LNCAP (cell line): ENCODE measurements around the gene PCBD1.
A peak's percentile ranks its signal among the peaks of the same experiment; 100 is the strongest.

Experiments
- TF ChIP-seq, protein P1 (sequence below): fragments of 450-650 bp; IDR thresholded peaks from 2 replicates; pipeline ENCODE4 v1.5.1; 2017; ENCODE audit warnings: mild to moderate bottlenecking

PCBD1 gene

GRCh38 chr10:70931168-70931815 is 42.9 kb upstream of the PCBD1 start:
- TF ChIP-seq, protein P1, sequence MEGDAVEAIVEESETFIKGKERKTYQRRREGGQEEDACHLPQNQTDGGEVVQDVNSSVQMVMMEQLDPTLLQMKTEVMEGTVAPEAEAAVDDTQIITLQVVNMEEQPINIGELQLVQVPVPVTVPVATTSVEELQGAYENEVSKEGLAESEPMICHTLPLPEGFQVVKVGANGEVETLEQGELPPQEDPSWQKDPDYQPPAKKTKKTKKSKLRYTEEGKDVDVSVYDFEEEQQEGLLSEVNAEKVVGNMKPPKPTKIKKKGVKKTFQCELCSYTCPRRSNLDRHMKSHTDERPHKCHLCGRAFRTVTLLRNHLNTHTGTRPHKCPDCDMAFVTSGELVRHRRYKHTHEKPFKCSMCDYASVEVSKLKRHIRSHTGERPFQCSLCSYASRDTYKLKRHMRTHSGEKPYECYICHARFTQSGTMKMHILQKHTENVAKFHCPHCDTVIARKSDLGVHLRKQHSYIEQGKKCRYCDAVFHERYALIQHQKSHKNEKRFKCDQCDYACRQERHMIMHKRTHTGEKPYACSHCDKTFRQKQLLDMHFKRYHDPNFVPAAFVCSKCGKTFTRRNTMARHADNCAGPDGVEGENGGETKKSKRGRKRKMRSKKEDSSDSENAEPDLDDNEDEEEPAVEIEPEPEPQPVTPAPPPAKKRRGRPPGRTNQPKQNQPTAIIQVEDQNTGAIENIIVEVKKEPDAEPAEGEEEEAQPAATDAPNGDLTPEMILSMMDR, result no peak

GRCh38 chr10:70930263-70931000 is 42.1 kb upstream of the PCBD1 start:
- TF ChIP-seq, protein P1, result no peak

GRCh38 chr10:70928140-70928539 is 39.8 kb upstream of the PCBD1 start:
- TF ChIP-seq, protein P1, result no peak

- TF ChIP-seq, protein P1, result no peak
Observed at GRCh38 chr10:70927189-70927943, 39.0 kb upstream of the PCBD1 start.

DNA sequence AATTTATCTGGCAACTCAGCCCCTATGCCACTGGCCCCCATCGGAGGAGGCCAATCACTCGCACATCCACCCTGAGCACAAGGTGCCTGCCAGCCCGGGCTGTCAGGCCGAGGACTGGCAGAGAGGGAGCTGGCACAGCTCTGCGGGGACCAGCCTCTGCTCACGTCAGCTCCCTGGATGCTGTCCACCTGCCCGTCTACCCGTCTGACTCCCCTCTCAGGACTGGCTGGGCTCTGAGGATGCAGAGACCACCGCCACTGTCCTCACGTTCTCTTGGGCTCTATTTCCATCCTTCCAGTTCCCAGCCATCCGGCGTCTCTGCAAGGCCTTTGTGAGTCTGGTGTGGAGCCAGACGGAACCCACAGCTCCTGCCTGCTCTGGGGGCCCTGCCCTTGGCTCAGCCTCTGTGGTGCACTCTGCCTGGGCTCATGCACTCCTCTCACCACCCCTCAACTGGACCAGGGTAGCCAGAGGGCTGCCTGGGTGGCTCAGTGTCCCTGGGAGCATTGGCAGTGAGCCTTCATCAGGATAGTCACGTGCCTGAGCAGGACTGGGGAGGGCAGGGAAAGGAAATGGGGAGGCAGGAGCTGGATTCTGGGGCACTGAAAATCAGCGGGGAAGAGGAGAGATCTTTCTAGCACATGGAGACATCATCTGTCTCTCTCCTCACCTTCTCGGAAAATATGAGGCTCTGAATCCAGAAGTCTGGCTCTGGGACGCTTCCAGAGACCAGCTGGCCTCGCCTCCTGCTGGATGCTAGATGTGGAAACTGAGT is 38.0 kb upstream of the PCBD1 start:
- TF ChIP-seq, protein P1, result no peak

DNA sequence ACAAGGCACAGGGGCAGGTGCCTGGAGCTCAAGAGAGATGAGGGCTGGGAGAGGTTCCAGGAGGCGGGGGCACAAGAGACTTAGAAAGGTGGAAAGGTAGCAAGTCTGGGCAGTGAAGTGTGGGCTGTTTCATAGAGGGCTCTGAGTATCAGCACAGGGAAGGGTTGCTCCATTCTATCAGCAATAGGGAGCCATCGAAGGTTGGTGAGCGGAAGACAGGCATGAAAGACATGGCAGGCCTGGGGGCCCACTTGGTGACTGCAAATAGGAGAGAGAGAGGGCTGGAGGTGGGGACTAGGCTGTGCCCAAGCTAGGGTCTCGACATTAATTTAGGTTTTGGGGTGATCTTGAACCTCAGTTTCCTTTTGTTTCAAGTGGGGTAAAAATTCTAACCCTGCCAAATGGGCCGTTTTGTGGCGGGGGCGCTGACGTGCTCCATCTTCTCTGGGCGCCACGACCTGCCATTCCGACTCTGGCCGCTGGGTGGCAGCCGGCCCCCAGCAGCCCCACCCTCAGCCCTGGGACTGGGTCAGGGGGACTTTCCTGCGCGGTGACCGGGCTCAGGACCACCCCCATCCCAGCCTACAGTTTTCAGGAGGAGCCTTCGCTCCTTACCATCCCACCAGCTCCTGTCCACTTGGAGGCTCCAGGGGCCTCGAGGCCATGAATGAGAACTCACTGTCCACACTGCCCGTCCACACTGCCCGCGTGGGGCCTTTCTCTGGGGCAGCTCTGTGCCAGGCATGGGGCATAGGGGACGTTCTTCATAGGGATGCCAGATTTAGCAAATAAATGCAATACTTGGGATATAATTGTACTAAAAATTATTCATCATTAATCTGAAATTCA is 37.2 kb upstream of the PCBD1 start:
- TF ChIP-seq, protein P1, result peak; percentile 97
